ENCODE measurements around the gene LCOR. TPM values are rescaled to one million over a fixed set of nuclear protein-coding genes. Genes with fewer than 3 reads are reported as not detected.
A peak's percentile ranks its signal among the peaks of the same experiment; 100 is the strongest.

The LCOR gene
- total and polyA plus RNA-seq, 9 of the 15 experiments (the other 6 are each of a cell fraction or from before 2014, with no cell fraction given): 3.6 to 25.2 (median 14.4) TPM

GRCh38 chr10:96832721-96833219 is 672 bp downstream of the LCOR start (continued):
- no peak for TF ChIP-seq SMAD2 (IDR thresholded peaks at IDR 0.05; ENCODE audit: low read depth, low read length)
- no peak for TF ChIP-seq ZKSCAN3 (CRISPR knock-in tag; IDR thresholded peaks at IDR 0.05)
- TF ChIP-seq CHAMP1 (IDR thresholded peaks at IDR 0.05): no peak
- TF ChIP-seq HES1 (IDR thresholded peaks at IDR 0.05; ENCODE audit: low read depth): no peak
- no peak for TF ChIP-seq NFATC3 (IDR thresholded peaks at IDR 0.05)
- TF ChIP-seq NFRKB (IDR thresholded peaks at IDR 0.05; ENCODE audit: low read depth): no peak
- no peak for TF ChIP-seq NR2C2 (CRISPR knock-in tag; IDR thresholded peaks at IDR 0.05)
- TF ChIP-seq NR2C2 (tag; IDR thresholded peaks at IDR 0.05): no peak; the same call in 1 of the 2 replicates
- TF ChIP-seq TAL1 (IDR thresholded peaks at IDR 0.05): no peak
- no peak for TF ChIP-seq ARID2 (IDR thresholded peaks at IDR 0.05)
- TF ChIP-seq NCOR1 (IDR thresholded peaks at IDR 0.05): no peak
- no peak for TF ChIP-seq SOX6 (IDR thresholded peaks at IDR 0.05)
- TF ChIP-seq XRCC5 (IDR thresholded peaks at IDR 0.05; ENCODE audit: low read depth, low read length): no peak
- TF ChIP-seq KAT8 (IDR thresholded peaks at IDR 0.05; ENCODE audit: low read depth): no peak
- TF ChIP-seq CEBPB (tag; IDR thresholded peaks at IDR 0.05): no peak
- no peak for TF ChIP-seq MBD1 (CRISPR knock-in tag; IDR thresholded peaks at IDR 0.05)
- TF ChIP-seq E2F8 (IDR thresholded peaks at IDR 0.05; ENCODE audit: low read depth, partially characterized antibody): no peak
- no peak for TF ChIP-seq DDX20 (tag; IDR thresholded peaks at IDR 0.05; ENCODE audit: low read depth)
- TF ChIP-seq IFI16 (CRISPR knock-in tag; IDR thresholded peaks at IDR 0.05): no peak
- TF ChIP-seq ZNF584 (CRISPR knock-in tag; IDR thresholded peaks at IDR 0.05; ENCODE audit: low read depth): peak; percentile 94
- no peak for TF ChIP-seq CBX8 (IDR thresholded peaks at IDR 0.05; ENCODE audit: borderline replicate concordance, extremely low read depth, low read depth, low read length, poor library complexity, severe bottlenecking)
- no peak for TF ChIP-seq HLTF (IDR thresholded peaks at IDR 0.05)
- peak; percentile 50 for TF ChIP-seq TAF1 (IDR thresholded peaks at IDR 0.05; ENCODE audit: control insufficient read depth, extremely low read depth, insufficient read depth, low read length, severe bottlenecking)
